Retinal pigment epithelial cell (primary cell): ENCODE measurements around the gene WSCD1.

Experiments used
- DNase-seq: peaks from one replicate; pipeline ENCODE4 v3.0.0-alpha.2; 2010; ENCODE audit warnings: low read depth
- H3K4me3 ChIP-seq: 2 replicates; pipeline ENCODE4 v1.5.1; 2011; ENCODE audit warnings: mild to moderate bottlenecking, low read length, control low read depth, moderate library complexity
- TF ChIP-seq, protein P1 (sequence below): conservative IDR thresholded peaks from 2 replicates; pipeline ENCODE4 v1.5.1; 2011; ENCODE audit warnings: low read depth, low read length, control low read depth, inconsistent platforms

Gene WSCD1

DNA sequence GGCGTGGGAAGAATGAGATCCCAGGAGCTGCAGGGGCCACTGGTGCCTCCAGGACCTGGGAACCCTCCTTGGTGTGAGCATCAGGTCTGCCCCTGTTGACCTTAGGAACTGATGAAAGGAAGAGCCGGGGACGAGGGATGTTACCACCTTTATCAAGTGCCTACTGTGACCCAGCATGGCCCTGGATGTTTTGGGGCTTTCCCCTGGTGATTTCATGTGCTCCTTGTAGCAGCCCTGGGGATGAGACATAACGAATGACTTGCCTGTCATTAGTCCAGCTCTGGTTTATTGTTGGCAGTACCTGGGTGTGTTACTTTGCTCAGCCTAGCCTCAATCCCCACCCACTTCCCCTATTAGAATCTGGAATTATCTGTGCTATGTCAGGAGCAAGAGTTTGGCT, 39.9 kb downstream of the WSCD1 start:
- DNase-seq: no peak
- TF ChIP-seq, protein P1, sequence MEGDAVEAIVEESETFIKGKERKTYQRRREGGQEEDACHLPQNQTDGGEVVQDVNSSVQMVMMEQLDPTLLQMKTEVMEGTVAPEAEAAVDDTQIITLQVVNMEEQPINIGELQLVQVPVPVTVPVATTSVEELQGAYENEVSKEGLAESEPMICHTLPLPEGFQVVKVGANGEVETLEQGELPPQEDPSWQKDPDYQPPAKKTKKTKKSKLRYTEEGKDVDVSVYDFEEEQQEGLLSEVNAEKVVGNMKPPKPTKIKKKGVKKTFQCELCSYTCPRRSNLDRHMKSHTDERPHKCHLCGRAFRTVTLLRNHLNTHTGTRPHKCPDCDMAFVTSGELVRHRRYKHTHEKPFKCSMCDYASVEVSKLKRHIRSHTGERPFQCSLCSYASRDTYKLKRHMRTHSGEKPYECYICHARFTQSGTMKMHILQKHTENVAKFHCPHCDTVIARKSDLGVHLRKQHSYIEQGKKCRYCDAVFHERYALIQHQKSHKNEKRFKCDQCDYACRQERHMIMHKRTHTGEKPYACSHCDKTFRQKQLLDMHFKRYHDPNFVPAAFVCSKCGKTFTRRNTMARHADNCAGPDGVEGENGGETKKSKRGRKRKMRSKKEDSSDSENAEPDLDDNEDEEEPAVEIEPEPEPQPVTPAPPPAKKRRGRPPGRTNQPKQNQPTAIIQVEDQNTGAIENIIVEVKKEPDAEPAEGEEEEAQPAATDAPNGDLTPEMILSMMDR: no peak
- no peak overlapping the region for H3K4me3 ChIP-seq

DNA sequence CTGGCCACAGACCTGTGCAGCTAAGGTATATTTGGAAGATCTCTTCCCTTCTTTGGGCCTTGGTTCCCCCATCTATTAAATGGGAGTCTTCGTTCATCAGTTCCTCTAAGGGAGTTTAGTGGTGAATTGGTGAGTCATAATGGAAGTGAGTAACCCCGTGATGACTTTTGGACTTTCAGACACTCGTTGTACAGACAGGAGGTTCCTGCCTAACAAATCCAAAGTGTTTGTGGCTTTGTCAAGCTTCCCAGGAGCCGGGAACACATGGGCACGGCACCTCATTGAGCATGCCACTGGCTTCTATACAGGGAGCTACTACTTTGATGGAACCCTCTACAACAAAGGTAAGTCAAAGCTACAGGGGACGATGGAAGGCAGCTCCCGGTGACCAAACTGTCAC, 40.4 kb downstream of the WSCD1 start:
- TF ChIP-seq, protein P1: no peak
- DNase-seq: no peak
- no peak overlapping the region for H3K4me3 ChIP-seq

DNA sequence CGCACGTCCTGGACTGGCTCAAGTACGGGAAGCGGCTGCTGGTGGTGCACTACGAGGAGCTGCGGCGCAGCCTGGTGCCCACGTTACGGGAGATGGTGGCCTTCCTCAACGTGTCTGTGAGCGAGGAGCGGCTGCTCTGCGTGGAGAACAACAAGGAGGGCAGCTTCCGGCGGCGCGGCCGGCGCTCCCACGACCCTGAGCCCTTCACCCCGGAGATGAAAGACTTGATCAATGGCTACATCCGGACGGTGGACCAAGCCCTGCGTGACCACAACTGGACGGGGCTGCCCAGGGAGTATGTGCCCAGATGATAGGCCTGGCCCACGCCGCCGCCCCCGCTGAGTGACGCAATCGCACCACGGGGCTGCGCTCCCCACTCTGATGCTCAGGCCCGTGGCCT, 50.2 kb downstream of the WSCD1 start:
- TF ChIP-seq, protein P1: no peak
- no peak for DNase-seq
- no peak overlapping the region for H3K4me3 ChIP-seq

DNA sequence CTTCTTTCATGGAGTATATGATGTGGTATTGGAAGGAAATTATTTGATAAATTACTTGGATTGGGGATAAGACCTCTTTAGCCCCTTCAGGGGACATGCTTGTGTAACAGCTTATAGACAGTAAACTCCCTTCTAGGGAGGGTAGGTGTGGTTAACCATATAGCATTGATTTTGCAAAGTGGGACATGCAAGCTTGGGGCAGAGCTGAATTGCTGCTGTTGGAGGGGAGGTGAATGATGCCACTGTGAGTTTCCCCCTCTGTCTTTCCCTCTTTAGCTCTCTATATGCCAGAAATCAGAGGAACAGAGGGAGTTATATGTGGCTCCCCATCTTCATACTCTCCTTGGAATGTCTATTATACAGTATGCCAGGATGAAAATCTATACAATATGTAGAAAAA, 54.7 kb downstream of the WSCD1 start:
- TF ChIP-seq, protein P1: no peak
- no peak for DNase-seq
- no peak overlapping the region for H3K4me3 ChIP-seq

DNA sequence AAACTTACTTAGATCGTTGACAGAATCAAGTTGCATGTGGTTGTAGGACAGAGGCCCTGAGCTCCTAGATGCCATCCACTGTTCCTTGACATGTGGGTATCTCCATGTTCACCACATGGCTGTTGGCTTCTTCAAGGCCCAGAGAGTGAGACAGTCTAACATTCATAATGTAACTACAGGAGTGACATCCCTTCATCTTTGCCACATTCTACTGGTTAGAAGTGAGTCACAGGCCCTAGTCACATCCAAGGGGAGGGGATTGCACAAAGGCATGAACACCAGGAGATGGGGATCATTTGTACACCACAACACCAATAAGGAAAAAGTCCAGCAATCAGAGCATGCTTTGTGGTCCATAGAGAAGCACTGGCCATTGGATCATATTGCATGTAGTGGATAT, 56.6 kb downstream of the WSCD1 start:
- TF ChIP-seq, protein P1: no peak
- DNase-seq: no peak
- no peak overlapping the region for H3K4me3 ChIP-seq

DNA sequence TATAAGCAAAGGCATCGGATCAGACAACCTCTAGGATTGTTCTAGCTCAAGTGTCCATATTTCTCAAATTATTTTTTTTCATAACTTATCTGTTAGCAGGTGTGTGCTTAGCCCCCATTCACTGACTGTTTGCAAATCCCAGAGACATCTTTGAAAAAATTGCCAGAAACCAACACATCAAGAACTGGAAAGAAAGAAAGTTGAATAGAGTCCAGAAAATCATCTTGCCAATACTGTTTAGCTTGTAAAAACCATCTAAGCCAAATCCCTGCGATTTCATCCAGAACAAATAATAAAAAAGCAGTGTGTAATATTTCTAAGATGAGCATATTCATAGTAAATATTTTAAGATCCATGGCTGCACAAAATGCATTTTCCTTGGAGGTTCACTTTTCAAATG, 64.5 kb downstream of the WSCD1 start:
- TF ChIP-seq, protein P1: no peak
- no peak for DNase-seq

DNA sequence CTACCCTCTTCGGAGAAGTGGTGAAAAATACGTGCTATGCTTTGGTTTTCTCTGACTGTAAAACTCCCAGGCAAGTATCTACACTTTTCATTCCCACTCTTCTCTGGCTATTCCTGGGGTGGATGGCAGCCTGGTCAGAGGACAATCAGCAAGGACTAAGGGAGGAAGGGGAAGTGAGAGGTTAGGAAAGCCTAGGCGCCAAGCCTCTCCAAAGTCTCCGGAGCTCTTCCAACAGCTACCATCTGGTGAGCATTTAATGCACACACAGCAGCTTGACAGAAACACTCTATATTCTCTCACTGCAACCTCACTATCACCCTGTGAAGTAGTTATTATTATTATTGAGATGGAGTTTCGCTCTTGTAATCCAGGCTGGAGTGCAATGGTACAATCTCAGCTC, 65.1 kb downstream of the WSCD1 start:
- DNase-seq: no peak
- no peak overlapping the region for H3K4me3 ChIP-seq
- TF ChIP-seq, protein P1: no peak

More for the DNA sequence above, 64.5 kb downstream of the WSCD1 start:
- no peak overlapping the region for H3K4me3 ChIP-seq
